ENCODE data around the gene TP53TG5. TPM values are rescaled to one million over a fixed set of nuclear protein-coding genes. Genes with fewer than 3 reads are reported as not detected.
"Not testable (repeated sequence)": the region's sequence is repeated elsewhere in the genome, so short reads cannot be mapped to it uniquely, and the experiment has no call there.

TP53TG5 gene
- total RNA-seq, 1 experiment from 2014 or later = not detected

DNA sequence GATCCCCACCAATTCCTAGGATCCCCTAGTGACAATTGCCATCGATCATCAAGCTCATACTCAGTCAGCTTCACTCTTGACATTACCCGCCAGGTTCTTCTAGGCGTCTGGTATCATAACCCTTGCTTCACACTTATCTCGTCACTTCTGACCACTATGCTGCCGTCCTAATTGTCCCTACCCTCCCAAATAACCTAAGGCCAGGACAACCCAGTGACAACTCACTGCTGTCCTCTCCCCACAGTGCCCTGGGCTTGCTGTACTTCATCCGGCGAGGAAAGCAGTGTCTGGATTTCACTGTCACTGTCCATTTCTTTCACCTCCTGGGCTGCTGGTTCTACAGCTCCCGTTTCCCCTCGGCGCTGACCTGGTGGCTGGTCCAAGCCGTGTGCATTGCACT lies 11.5 kb downstream of the TP53TG5 start:
- DNase-seq (ENCODE audit: low spot score) = no peak

DNA sequence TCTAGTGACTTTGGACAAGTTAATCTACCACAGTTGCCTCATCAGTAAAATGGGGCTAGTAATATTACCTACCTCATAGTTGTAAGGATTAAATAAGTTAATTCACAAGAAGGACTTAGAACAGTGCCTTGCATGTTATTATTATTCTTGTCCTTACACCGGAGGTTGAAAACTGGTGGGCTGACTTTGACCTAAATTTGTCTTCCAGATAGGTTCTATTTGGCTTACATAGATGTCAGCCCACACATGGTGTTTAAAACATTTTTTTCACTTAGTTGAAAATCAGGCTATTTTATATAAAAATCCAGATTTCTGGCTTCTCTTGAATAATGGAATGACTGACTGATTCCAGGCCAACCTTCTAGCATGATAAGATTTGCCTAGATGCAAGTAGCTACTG lies 11.9 kb downstream of the TP53TG5 start:
- no peak for DNase-seq (ENCODE audit: low spot score)

- DNase-seq (ENCODE audit: low spot score) = no peak
Observed at GRCh38 chr20:45365444-45365970, 12.6 kb downstream of the TP53TG5 start.

DNA sequence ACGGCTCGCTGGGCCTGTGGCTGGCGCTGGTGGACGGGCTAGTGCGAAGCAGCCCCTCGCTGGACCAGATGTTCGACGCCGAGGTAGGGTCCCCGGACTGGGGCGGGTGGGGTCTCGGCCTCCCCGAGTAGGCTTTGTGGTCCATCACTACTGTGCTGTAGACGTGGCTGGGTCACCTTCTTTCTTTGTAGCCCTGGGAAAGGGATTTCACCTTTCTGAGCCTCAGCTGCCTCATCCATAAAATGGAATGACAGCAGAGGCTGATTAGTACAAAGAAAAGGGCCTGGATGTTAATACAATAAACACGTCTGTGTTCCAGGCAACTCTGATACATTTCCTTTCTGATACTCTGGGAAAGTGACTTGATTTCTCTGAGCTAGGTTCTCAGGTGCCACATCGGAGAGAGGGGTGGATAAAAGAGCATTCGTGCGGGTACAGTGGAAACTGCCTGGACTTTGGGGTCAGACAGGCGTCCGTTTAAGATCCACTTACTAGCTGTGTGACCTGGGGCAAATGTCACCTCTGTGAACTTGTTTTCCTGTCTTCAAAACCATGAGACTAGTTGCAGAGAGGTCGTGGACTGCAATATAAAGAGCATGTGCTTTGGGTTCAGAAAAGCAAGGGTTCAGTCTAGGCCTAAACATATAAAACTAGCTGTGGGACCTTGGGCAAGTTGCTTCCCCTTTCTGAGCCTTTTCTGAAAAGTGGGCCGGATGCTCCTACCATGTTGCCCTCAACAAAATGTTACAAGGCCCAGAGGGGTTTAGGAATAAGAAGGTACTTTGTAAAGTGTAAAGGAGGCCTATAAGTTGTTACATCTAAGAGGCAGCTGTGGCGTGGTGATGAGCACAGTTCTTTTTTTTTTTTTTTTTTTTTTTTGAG lies 14.3 kb downstream of the TP53TG5 start:
- DNase-seq (ENCODE audit: low spot score) = no peak

DNA sequence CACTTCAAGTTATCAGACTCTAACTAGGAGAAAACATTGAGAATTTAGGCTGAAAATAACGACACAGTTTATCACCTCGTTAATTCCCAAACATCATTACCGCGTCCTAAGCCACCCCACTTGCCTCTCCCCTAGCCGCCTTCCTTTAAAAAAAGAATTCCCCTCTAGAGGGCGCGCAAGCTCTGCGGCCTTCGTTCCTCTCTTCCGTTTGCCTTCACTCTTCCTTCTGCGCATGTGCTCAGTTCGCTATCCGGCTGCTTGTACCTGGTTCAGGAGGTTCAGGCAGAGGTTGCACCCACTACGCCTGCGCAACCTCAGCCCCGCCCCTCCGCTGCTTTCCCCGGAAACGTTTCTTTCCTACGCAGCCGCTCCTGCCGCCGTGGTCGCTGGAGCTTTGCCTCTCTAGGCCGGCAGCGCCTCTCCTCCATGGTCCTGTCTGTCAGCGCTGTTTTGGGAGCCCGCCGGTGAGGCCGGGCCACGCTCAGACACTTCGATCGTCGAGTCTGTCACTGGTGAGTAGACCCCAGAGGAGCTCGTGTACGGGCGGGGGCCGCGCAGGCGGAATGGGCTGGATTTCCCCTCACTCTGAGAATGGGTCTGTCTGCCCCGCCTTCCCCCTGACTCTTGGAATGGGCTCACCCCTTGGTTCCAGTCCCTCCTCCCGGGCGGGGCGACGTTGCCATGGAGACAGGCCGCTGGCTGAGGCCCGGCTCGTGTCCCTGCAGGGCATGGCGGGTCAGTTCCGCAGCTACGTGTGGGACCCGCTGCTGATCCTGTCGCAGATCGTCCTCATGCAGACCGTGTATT lies 15.1 kb downstream of the TP53TG5 start, which contains the start of gene SYS1:
Gene SYS1, plus strand, starts transcription at position 353 of the 807 bp plus-strand sequence. Its CDS starts 376 bp downstream, at position 729.
- peak; percentile 99 for DNase-seq (ENCODE audit: low spot score)

DNA sequence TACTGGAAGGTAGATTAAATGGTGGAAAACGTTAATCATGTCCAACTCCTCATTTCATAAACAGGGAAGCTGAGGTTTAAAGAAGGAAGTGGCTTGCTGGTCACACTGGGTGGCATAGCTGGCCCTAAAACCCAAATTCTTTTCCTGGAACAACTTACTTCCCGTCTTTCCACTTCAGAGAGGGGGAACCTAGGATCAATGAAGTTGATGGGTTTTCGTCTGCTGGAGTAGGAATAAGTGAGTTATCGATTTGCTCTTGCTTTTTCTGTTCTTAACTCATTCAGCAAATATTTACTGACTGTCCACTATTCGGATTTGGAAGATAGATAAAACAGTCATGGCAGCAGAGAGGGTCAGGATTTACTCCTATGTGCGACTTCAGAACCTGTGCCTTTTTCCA lies 16.3 kb downstream of the TP53TG5 start:
- DNase-seq (ENCODE audit: low spot score) = no peak

- DNase-seq (ENCODE audit: low spot score) = peak; percentile 71
Observed at GRCh38 chr20:45359406-45360148, 18.5 kb downstream of the TP53TG5 start.

GRCh38 chr20:45359069-45359405 lies 19.1 kb downstream of the TP53TG5 start:
- DNase-seq (ENCODE audit: low spot score) = peak; percentile 38

DNA sequence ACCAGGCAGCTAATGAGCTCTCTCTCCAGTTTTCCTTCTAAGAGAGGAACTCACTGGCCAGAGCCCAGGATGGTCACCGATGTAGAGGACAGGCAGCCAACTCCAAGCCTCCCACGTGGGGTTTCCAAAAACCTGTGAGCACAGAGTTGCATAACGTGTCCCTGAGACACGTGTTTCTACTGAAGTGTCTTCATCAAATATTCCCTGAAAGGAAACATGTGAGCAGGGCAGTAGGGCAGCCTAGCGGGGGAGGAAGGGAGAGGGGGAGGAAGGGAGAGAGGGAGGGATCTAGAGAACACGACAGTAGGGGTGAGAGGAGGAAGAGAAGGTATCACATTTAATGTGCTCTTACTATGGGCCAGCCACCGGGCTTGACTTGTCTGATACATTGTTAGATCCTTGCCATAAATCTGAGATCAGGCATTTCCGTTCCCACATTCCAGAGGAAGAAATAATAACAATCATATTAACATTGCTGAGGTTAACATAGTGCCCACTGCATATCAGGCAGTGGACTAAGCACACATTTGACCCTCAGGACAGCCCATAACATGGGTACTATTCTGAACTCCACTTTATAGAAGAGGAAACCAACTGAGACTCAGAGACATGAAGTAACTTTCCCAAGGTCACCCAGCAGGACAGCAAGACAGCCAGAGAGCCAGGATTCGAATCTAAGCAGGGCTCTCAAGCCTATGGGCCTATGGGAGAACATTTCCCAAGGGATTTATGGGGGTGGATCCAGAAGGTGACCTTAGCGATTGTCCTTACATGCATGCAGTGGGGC lies 19.6 kb downstream of the TP53TG5 start:
- peak; percentile 82 for DNase-seq (ENCODE audit: low spot score)

- DNase-seq (ENCODE audit: low spot score) = peak; percentile 85
Observed at GRCh38 chr20:45355209-45356084, 22.7 kb downstream of the TP53TG5 start.

- peak; percentile 57 for DNase-seq (ENCODE audit: low spot score)
Observed at GRCh38 chr20:45354423-45355208, 23.5 kb downstream of the TP53TG5 start.

- no peak for DNase-seq (ENCODE audit: low spot score)
Observed at GRCh38 chr20:45353746-45354145, 24.4 kb downstream of the TP53TG5 start.

- no peak for DNase-seq (ENCODE audit: low spot score)
Observed at GRCh38 chr20:45352729-45353128, 25.4 kb downstream of the TP53TG5 start.

DNA sequence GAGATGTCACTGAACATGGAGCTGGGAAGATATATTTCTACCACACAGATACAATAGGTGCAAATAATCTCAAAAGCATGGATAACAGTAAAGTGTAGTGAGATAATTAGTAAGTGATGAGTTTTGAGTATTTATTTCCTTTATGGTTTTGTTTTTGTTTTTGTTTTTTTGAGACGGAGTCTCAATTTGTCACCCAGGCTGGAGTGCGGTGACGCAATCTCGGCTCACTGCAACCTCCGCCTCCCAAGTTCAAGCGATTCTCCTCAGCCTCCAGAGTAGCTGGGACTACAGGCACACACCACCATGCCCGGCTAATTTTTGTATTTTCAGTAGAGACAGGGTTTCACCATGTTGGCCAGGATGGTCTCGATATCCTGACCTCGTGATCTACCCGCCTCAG lies 27.3 kb downstream of the TP53TG5 start:
- not testable (repeated sequence) for DNase-seq (ENCODE audit: low spot score)

- DNase-seq (ENCODE audit: low spot score) = no peak
Observed at GRCh38 chr20:45350217-45350616, 27.9 kb downstream of the TP53TG5 start.

DNA sequence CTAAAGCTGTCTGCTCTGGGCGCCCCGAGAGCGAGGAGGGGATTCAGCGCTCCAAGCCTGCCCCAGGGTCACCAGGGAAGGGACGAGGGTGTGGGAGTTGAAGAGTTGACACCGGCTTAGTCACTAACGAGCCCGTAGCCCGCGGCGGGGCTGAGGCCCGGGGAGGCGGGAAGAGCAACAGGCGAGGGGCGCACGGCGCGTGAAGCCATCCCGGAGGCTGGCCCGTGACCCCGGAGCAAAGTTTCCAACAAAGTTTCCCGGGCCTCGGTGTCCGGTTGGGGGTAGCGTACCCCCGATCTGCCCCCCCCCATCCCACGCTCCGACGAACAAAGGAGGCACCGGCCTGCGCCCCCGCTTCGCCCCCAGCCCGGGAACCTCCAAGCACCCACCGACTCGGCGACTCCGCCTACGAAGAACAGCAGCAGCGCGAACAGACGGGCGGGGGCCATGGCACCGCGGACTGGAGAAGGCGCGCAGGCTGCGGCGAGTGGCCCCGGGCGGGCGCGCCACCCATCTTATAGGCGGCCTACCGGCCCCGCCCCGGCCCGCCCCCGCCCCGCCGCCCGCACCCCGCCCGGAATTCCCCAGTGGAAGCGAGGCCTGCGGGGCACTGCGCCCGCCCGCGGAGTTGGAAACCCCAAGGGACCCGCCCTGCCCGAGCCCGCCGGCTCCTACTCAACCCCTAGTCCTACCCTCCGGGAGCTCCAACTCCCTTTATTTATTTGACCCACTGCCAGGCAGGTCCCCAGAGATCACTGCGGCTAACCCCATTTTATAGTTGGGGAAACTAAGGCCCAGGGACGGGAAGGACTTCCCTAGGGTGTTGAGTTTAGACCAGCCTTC lies 30.0 kb downstream of the TP53TG5 start, which contains the start of gene SDC4:
Gene SDC4, minus strand, starts transcription at position 489 of the 843 bp plus-strand sequence. Its CDS starts 40 bp downstream, at position 449.
- DNase-seq (ENCODE audit: low spot score) = peak; percentile 56

DNA sequence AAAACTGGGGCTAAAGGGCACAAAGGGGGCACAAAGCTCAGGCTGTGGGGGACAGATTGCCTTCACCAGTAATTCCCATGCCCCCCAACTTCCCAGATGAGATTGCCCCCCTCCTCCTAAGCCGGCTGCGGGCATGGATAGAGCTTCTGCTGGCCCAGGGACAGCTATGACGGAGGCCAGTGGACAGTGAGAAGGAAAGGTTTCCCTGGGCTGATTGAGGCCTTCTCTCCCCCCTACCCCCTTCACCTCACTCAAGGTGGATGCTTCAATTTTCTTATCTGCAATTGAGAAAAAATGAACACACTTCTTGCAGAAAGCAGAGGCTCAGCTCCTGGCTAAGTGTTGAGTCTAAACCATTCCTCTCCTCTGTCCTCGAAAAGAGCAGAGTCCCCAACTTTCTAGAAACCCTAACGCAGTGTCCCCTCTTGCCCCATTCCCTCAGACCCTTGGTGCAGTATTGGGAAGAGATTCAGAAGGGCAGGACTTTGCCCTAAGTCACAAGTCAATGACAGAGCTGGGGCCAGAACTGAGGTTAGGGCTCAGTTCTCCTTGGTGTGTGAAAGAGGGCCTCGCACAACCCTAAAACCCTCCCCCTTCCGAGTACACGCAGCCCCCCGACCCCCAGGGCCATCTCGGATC lies 30.7 kb downstream of the TP53TG5 start:
- DNase-seq (ENCODE audit: low spot score) = no peak

GRCh38 chr20:45346851-45347250 lies 31.3 kb downstream of the TP53TG5 start:
- DNase-seq (ENCODE audit: low spot score) = no peak
